GM18907 (cell line): ENCODE data around the gene INO80.
"Not testable (repeated sequence)": the region's sequence is repeated elsewhere in the genome, so short reads cannot be mapped to it uniquely, and the experiment has no call there.

ENCODE experiments used
- ATAC-seq: cut with Tn5 transposase; IDR thresholded peaks from one replicate; pipeline ENCODE4 v1.9.1; 2021; ENCODE audit warnings: mild to moderate bottlenecking, moderate library complexity; ENCODE audit not compliant: unreplicated experiment

The INO80 gene

DNA sequence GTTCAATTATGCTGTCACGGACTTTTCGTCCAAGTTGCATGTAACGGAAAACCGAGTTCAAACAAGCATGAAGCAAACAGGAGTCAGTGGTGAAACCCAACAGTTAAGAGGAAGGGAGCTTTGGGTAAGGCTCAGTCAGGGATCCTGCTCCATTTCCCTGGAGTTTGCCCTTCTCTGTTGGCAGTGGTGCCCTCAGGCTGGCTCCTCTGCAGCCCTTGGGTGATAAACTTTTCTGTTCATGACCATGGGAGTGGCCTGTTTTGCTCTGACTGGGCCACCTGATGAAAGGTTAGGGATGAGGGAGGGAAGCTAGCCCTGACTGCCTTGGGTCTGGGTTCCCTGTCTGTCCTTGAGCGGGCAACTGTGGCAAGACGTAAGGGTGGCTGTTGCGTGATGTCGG lies 146.7 kb downstream of the INO80 start:
- ATAC-seq: no peak

DNA sequence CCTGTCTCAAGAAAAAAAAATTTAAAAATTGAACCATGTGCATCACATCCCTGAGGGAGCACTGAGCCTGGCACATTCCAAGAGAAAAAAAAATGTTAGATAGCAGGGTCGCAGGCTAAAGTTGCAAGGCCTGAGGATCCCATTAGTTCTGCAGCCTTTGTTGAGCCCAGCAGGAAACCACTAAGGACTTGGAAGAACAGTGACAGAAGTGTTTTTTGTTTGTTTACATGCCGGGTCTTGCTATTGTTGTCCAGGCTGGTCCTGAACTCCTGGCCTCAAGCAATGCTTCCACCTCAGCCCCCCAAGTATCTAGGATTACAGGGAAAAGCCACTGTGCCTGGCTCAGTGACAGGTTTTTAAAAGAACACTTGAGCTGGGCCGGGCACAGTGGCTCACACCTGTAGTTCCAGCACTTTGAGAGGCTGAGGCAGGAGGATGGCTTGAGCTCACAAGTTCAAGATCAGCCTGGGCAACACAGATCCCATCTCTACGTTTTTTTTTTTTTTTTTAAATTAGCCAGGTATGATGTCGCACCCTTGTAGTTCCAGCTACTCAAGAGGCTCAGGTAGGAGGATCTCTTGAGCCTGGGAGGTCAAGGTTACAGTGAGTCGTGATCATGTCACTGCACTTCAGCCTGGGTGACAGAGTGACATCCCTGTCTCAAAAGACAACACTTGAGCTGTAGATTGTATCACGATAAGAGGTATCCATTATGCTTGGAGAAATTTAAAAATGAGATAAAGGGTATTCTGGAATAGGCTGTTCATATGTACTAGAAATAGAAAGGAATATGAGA lies 147.6 kb downstream of the INO80 start:
- no peak for ATAC-seq

DNA sequence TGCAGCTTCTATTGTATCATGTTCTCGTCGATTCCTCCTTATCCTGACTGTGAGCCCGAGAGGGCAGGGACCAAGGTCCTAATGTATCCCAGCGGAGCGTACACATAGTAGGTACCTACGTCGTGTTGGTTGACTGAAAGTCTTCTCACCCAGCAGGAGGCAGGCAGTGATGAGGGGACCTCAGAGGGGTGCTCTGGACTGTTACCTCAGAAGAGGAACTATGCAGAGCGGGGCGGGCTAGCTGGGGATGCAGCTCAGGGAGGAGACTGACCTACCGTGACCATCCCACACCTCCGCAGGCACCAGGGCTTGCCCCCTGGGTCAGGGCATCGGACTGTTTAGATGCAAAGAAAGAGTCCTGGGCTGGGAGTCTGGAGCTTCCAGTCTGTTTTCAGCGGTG lies 151.4 kb downstream of the INO80 start:
- ATAC-seq: no peak

DNA sequence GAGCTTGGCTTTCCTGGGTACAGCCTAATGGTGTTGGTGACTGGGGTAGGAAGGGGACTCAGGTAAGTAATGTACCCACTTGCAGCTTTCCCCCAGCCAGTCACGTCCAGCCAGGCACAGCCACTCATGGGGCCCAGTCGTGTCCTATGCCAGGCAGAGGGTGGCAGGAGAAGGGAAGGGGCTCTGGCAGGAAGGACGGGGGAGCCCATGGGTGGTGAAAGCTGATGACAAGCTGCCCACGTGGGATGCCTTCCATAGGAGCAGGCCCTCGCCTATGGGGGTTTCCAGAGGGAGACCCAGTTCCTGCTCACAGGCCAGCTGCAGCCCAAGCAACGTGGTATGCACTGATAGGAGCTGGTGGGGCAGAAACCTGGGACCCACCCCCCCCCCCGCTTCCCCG lies 152.1 kb downstream of the INO80 start:
- ATAC-seq: no peak

DNA sequence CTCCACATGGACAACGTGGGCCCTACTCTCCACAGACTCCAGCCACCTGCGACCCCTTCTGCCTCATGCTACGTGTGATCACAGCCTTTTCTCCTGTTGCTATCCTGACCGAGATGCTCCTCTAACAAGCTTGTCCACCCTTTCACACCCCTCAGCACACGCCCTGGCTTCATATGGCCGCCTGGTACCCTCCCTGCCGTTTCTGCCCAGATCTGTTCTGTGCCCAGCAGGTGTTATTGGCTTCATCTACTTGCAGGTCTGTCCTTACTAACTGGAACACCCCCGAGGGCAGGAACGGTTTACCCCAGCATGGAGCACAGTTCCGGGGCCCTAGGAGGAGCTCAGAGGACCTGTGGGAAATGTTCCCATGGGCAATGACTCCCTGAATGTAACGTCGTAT lies 152.9 kb downstream of the INO80 start:
- ATAC-seq: no peak

DNA sequence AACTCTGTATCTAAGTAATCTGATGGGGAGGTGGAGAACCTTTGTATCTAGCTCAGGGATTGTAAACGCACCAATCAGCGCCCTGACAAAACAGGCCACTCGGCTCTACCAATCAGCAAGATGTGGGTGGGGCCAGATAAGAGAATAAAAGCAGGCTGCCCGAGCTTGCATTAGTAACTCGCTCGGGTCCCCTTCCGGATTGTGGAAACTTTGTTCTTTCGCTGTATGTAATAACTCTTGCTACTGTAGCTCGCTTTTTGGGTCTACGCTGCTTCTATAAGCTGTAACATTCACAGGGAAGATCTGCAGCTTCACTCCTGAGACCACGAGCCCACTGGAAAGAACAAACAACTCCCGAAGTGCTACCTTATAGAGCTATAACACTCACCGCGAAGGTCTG lies 153.8 kb downstream of the INO80 start:
- not testable (repeated sequence) for ATAC-seq

DNA sequence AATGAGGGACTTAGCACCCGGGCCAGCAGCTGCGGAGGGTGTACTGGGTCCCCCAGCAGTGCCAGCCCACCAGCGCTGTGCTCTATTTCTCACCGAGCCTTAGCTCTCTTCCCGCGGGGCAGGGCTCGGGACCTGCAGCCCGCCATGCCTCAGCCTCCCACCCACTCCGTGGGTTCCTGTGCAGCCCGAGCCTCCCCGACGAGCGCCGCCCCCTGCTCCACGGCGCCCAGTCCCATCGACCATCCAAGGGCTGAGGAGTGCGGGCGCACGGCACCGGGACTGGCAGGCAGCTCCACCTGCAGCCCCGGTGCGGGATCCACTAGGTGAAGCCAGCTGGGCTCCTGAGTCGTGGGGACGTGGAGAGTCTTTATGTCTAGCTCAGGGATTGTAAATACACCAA lies 154.3 kb downstream of the INO80 start:
- not testable (repeated sequence) for ATAC-seq

DNA sequence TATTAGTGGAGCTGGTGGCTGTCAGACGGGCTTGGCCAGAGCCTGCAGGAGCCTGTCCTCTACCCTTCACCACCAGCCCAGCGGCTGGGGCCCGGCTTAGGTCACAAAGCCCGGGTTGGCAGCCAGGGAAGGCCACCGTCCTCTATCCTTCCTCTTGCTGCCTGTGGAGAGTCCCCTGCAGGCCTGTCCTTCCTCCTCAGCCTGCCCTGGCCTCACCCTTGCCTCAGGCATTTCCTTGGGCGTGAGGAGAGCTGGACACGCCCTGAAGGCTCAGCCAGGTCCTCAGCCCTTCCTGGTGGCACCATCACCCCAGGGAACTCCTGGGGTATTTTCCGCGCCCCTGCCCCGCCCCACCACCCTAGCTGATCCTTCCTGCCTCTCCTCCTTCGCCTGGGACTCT lies 155.2 kb downstream of the INO80 start:
- ATAC-seq: no peak

DNA sequence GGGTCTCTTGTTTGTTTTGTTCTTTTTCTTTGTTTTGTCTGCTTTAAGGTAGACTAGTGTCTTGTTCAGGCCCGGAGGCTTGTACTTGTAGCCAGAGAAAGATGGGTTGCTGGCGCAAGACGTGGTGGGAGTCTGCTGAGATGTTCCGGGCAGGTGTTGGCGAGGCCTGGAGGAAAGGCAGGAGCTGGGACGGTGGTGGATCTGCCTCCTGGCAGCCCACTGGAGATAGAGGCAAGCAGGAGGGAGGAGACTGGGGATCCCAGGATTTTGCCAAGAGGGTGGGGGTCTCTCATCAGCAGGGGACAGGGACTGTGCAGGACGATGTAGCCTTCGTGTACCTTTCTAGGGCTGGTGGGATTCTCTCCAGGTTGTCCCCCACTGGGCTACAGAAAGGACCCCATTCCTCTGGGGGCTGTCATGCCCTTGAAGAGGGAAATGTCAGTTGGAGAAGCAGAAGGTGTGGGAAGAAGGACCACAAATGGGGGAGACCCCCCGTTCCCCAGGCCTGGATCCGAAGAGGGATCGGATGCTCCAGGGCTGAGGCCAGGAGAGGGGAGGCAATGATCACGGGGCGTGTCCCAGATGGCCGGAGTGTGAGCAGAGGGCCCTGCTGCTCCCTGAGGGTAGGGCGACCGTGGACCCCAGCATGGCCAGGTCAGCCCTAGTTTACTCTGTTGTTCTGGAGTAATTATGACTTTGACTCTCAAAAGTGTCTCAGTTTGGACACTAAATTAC lies 155.8 kb downstream of the INO80 start:
- ATAC-seq: no peak

DNA sequence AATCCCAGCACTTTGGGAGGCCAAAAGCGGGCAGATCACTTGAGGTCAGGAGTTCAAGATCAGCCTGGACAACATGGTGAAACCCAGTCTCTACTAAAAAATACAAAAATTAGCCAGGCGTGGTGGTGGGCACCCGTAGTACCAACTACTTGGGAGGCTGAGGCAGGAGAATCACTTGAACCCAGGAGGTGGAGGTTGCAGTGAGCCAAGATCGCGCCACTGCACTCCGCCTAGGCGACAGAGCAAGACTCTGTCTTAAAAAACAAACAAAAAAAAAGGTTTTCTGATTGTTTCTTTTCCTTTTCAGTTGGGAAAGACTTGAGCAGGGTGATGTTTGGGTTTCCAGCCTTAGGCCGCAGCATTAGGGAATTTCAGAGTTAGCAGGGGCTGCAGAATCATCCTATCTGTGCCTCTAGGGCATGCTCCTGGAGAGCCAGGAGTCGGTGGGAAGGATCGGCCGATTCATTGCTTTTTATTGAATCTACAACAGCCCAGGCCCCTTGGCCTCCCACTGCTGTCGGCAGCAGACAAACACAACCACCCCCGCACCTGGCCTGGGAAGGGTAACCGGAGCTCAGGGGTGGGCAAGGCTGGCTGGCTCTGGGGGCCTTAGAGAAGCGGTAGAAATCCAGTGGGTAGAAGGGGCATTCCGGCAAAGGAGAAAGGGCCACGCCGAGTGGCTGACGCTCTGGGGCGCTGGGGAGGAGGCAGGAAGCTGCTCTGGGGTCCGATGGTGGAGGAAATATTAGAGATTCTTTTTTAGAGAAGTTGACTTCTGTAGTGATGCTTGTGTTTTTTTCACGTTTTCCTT lies 156.5 kb downstream of the INO80 start:
- no peak for ATAC-seq

DNA sequence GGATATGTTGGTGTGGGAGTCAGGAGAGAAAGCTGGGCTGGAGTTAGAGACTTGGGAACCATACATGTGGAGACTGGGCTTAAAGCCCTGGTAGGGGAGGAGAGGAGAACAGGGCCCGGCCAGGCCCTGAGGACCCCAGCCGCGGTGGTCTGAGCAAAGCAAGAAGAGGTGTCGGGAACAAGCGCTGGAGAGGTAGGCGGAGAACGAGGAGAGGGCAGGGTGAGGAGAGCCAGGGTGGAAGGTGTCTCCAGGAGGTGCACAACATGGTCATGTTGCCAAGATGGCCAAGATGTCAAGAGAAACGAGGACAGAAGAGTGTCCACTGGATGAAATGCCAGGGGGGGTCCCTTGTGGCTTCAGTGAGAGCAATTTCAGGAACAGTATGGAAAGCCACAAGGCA lies 157.4 kb downstream of the INO80 start:
- ATAC-seq: no peak

DNA sequence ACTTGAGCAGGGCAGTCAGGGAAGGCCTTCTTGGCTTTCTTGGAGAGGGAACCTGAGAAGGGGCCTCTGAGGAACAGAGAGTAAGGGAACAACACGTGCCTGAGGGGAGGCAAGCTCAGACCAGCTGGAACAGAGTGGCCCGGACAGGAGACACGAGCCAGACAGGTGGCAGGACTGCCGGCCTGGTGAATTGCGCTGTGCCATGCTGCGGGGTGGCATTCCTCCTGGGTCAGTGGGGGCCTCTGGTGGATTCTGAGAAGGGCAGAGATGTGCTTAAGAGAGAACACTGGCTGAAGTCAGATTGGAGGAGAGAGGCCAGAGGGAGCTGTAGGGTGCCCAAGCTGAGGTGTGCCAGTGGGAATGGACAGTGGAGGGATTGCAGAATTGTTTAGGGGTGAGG lies 157.9 kb downstream of the INO80 start:
- ATAC-seq: no peak

DNA sequence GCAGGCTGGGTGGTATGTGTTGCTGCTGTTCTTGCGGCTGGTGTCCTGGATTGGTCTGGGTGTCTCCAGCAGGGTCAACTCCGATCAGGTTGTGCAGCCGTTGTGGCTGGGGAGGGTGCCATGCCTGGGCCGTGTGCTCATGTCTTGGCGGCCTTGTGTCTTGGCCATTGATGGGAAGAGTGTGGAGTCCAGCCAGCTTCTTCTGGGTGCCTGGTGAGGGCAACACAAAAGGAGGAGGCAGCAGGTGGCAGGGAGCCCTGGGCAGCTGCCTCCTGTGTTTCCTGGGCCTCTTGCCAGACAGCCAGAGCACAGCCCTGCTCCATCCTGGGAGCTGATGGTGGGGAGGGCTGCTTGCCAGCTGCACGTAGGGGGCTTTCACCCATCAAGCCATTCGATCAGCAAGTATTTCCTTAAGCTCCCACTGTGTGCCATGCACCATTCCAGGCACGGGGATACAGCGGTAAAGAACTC lies 158.5 kb downstream of the INO80 start:
- no peak for ATAC-seq

DNA sequence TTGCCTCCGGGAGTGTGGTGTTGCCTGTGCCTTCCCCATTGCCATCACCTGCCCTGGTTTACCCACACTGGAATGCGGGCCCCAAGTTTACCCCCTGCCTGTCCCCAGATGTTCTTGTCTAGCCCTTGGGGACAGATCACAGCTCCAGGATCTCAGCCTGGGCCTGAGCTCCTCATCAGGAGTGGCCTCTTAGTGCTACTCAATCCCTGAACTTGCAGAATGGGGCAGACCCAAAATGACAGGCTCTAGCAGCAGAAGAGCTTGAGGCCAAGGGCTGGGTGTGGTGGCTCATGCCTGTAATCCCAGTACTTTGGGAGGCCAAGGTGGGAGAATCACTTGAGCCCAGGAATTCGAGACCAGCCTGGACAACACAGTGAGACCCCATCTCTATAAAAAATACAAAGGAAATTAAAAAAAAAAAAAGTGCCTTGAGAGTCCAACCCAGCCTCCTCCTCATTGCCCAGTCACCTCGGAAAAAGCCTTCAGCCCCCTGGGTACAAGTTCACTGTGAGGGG lies 159.0 kb downstream of the INO80 start:
- ATAC-seq: no peak

DNA sequence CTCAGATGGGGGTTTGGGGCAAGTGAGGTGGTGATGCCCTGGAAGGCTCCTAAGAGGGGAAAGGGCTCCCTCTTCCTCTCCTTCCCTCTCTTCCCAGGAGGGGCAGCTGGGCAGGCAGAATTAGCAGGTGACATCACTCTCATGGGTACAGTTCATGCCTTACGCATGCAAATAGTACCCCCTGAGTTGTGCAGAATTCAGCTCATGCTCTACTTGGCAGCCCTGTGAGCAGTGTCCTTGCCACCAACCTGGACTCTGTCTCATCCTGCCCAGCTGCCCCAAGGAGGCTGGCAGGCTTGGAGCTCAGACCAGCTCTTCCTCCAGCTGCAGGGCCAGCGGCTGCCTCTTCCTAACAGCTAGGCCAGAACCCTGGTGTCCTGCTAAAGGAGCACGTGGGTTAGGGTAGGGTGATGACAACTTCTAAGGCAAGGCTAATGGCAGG lies 159.5 kb downstream of the INO80 start:
- ATAC-seq: no peak

DNA sequence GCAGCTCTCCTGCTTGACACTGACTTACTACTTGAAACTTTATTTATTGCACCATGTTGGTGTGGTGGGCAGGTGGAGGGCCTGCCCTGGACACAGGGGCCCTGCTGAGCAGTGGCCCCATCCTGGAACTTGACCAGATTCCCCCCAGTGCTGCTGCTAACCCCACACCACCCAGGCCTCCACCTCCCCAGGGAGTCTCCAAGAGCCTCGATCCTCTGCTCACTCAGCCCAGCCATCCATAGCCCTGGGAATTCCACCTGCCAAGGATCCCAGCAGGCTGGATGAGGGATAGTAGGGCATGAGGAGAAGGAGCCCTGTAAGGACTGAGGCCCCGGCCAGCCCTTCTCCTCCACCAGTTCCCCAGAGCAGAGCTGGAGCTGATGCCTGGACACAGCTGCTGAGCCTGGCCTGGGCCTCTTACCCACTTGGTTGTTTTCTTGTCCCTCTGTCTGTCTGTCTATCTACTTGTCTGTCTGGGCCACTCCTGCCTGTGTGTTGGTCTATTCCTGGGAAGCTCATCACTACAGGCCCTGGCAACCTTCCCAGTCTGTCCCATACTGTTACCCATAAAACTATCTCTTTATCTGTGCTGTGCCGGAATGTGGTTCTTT lies 160.0 kb downstream of the INO80 start:
- no peak for ATAC-seq

DNA sequence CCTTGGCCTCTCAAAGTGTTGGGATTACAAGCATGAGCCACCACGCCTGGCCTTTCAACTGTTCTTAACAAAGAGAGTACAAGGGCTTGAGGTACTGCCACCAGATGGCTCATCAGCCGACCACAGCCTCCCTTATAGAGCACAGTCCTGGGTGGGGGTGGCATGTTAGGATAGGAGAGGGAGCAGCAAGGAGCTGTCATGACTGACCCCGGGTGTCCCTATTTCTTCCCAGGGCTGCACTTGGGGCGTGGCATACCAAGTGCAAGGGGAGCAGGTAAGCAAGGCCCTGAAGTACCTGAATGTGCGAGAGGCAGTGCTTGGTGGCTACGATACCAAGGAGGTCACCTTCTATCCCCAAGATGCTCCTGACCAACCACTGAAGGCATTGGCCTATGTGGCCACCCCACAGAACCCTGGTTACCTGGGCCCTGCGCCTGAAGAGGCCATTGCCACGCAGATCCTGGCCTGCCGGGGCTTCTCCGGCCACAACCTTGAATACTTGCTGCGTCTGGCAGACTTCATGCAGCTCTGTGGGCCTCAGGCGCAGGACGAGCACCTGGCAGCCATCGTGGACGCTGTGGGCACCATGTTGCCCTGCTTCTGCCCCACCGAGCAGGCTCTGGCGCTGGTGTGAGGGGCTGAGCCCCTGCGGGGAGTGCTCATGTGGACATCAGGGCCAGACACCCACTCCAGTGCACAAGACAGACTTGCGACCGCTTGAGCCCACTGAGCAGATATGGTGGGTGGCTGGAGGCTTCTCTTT lies 160.8 kb downstream of the INO80 start:
- no peak for ATAC-seq

DNA sequence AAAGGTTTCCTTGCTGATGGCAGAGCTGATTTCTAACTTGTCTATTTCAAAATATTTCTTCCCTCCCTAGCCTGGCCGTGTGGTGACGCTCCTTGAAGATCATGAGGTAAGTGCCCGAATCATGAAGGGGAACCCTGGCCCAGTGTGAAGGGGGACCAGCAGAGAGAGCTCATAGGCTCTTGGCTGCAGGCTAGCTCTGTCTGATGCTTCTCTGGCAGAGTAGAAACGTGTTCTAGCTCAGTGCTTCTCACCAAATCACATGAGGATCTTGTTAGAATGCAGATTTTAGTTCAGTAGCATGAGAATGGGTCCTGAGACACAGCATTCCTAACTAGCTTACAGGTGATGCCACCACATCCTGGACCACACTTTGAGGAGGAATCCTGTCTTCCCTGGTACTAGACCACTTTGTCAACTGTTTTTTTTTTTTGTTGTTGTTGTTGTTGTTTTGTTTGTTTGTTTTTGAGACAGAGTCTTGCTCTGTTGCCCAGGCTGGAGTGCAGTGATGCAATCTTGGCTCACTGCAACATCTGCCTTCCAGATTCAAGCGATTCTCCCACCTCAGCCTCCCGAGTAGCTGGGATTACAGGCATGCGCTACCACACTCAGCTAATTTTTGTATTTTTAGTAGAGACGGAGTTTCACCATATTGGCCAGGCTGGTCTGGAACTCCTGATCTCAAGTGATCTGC lies 161.8 kb downstream of the INO80 start:
- ATAC-seq: not testable (repeated sequence)

DNA sequence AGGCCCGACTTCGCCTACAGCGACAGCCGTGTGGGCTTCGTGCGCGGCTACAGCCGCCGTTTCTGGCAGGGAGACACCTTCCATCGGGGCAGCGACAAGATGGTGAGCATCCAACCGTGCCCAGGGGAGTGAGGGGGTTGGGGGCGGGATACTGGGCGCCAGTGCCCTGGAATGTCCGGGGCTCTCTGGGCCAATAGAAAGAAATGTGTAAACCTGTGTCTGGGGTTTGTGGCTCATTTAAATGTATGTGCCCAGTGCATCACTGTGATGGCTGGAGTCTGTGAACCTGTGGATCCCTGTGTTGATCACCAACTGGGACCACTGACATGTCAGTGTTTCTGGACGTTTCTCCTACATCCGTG lies 162.4 kb downstream of the INO80 start:
- ATAC-seq: no peak
